Parathyroid adenoma (tissue), 2 donors: ENCODE measurements around the gene GUCY1A2.

Experiments used
- H2AFZ ChIP-seq: fragments of 300-600 bp; sonication (generic); one replicate; pipeline ENCODE4 v1.7.0; 2017; ENCODE audit warnings: antibody characterized with exemption, mild to moderate bottlenecking
- H3K27ac ChIP-seq: fragments of 300-600 bp; sonication (generic); one replicate; pipeline ENCODE4 v1.7.0; 2017
- H3K27me3 ChIP-seq: fragments of 300-600 bp; sonication (generic); one replicate; pipeline ENCODE4 v1.7.0; 2017; ENCODE audit warnings: low read length; ENCODE audit not compliant: control insufficient read depth, insufficient read depth
- H3K36me3 ChIP-seq: fragments of 300-600 bp; sonication (generic); one replicate; pipeline ENCODE4 v1.7.0; 2017; ENCODE audit warnings: low read length; ENCODE audit not compliant: control insufficient read depth, insufficient read depth
- H3K4me1 ChIP-seq: fragments of 300-600 bp; sonication (generic); one replicate; pipeline ENCODE4 v1.7.0; 2017; ENCODE audit warnings: control low read depth
- H3K4me2 ChIP-seq: fragments of 300-600 bp; sonication (generic); one replicate; pipeline ENCODE4 v1.7.0; 2017; ENCODE audit warnings: low read length
- H3K4me3 ChIP-seq: fragments of 300-600 bp; sonication (generic); one replicate; pipeline ENCODE4 v1.7.0; 2017; ENCODE audit warnings: low read depth, low read length
- H3K79me2 ChIP-seq: fragments of 300-600 bp; sonication (generic); one replicate; pipeline ENCODE4 v1.7.0; 2017; ENCODE audit warnings: control low read depth
- H3K9ac ChIP-seq: fragments of 300-600 bp; sonication (generic); one replicate; pipeline ENCODE4 v1.7.0; 2017; ENCODE audit warnings: mild to moderate bottlenecking
- H3K9me3 ChIP-seq: fragments of 300-600 bp; sonication (generic); one replicate; pipeline ENCODE4 v1.7.0; 2017; ENCODE audit warnings: low read length; ENCODE audit not compliant: control insufficient read depth
- CTCF ChIP-seq: fragments of 300-600 bp; sonication (generic); IDR thresholded peaks from one replicate; pipeline ENCODE4 v1.7.0; 2017; ENCODE audit warnings: antibody characterized with exemption, mild to moderate bottlenecking
- donor health status: primary hyperparathyroidism.

Gene GUCY1A2

GRCh38 chr11:106957030-106957482 is 61.2 kb downstream of the GUCY1A2 start:
- H3K4me3 ChIP-seq, result no peak overlapping the region
- H3K27me3 ChIP-seq, result no peaks in the 10 kb centered on the region
- no peak overlapping the region for H3K9ac ChIP-seq
- no peaks in the 10 kb centered on the region for H3K4me1 ChIP-seq
- no peak overlapping the region for H3K27ac ChIP-seq
- no peaks in the 10 kb centered on the region for H3K36me3 ChIP-seq
- no peak overlapping the region for H2AFZ ChIP-seq
- no peaks in the 10 kb centered on the region for H3K9me3 ChIP-seq
- H3K79me2 ChIP-seq, result no peaks in the 10 kb centered on the region
- TF ChIP-seq CTCF, result no peak
- H3K4me2 ChIP-seq, result no peak overlapping the region

GRCh38 chr11:106950067-106950491 is 68.2 kb downstream of the GUCY1A2 start:
- Histone ChIP-seq H3K4me1 (no peaks in the 10 kb centered on the region), H3K27me3 (no peaks in the 10 kb centered on the region)

GRCh38 chr11:106943089-106943488 is 75.2 kb downstream of the GUCY1A2 start:
- Histone ChIP-seq H3K4me2 (no peak overlapping the region), H3K27me3 (no peaks in the 10 kb centered on the region)
- no peak for TF ChIP-seq CTCF

More at GRCh38 chr11:106950067-106950491, 68.2 kb downstream of the GUCY1A2 start:
- no peak overlapping the region for H2AFZ ChIP-seq
- no peak overlapping the region for H3K4me2 ChIP-seq
- no peaks in the 10 kb centered on the region for H3K79me2 ChIP-seq
- no peak for TF ChIP-seq CTCF
- no peaks in the 10 kb centered on the region for H3K36me3 ChIP-seq
- no peak overlapping the region for H3K4me3 ChIP-seq
- no peaks in the 10 kb centered on the region for H3K9me3 ChIP-seq
- H3K9ac ChIP-seq, result no peak overlapping the region
- no peak overlapping the region for H3K27ac ChIP-seq

GRCh38 chr11:106939157-106939556 is 79.1 kb downstream of the GUCY1A2 start:
- Histone ChIP-seq H3K4me1 (no peaks in the 10 kb centered on the region), H3K9ac (no peak overlapping the region), H3K79me2 (no peaks in the 10 kb centered on the region), H3K4me3 (no peak overlapping the region), H3K9me3 (no peaks in the 10 kb centered on the region), H3K36me3 (no peaks in the 10 kb centered on the region), H3K27me3 (no peaks in the 10 kb centered on the region), H2AFZ (no peak overlapping the region), H3K4me2 (no peak overlapping the region), H3K27ac (no peak overlapping the region)
- TF ChIP-seq CTCF, result no peak

More at GRCh38 chr11:106943089-106943488, 75.2 kb downstream of the GUCY1A2 start:
- H3K9me3 ChIP-seq, result no peaks in the 10 kb centered on the region
- no peak overlapping the region for H3K27ac ChIP-seq
- H3K4me1 ChIP-seq, result no peaks in the 10 kb centered on the region
- H2AFZ ChIP-seq, result no peak overlapping the region
- no peaks in the 10 kb centered on the region for H3K36me3 ChIP-seq
- H3K4me3 ChIP-seq, result no peak overlapping the region
- H3K79me2 ChIP-seq, result no peaks in the 10 kb centered on the region
- H3K9ac ChIP-seq, result no peak overlapping the region

GRCh38 chr11:106937111-106937510 is 81.2 kb downstream of the GUCY1A2 start:
- Histone ChIP-seq H3K4me2 (no peak overlapping the region), H3K4me1 (no peaks in the 10 kb centered on the region), H3K79me2 (no peaks in the 10 kb centered on the region), H2AFZ (no peak overlapping the region), H3K9me3 (no peaks in the 10 kb centered on the region), H3K27me3 (no peaks in the 10 kb centered on the region), H3K9ac (no peak overlapping the region), H3K27ac (no peak overlapping the region), H3K36me3 (no peaks in the 10 kb centered on the region), H3K4me3 (no peak overlapping the region)
- TF ChIP-seq CTCF, result no peak
